Progenitor cell of endocrine pancreas (in vitro differentiated cells): ENCODE measurements around the gene IRF2BP1. TPM values are rescaled to one million over a fixed set of nuclear protein-coding genes. Genes with fewer than 3 reads are reported as not detected.

Experiments
- DNase-seq: peaks from one replicate; pipeline ENCODE4 v3.0.0; 2021; ENCODE audit warnings: low spot score; ENCODE audit not compliant: unreplicated experiment
- H3K27ac Mint-ChIP-seq: 2 replicates; pipeline ENCODE4 v1.8.0; 2021; ENCODE audit warnings: mild to moderate bottlenecking, moderate library complexity, mixed read lengths
- H3K27me3 Mint-ChIP-seq: 2 replicates; pipeline ENCODE4 v1.8.0; 2021; ENCODE audit warnings: mixed read lengths
- H3K36me3 Mint-ChIP-seq: 2 replicates; pipeline ENCODE4 v1.8.0; 2022; ENCODE audit warnings: mixed read lengths; ENCODE audit not compliant: insufficient read depth
- H3K4me1 Mint-ChIP-seq: 2 replicates; pipeline ENCODE4 v1.8.0; 2021; ENCODE audit warnings: low read depth, mixed read lengths
- H3K4me3 Mint-ChIP-seq: 2 replicates; pipeline ENCODE4 v1.8.0; 2021; ENCODE audit warnings: low read depth, mild to moderate bottlenecking, moderate library complexity, mixed read lengths
- H3K9me3 Mint-ChIP-seq: 2 replicates; pipeline ENCODE4 v1.8.0; 2021; ENCODE audit warnings: low read depth, mixed read lengths
- total RNA-seq: library from RNA; stranded (reverse); gene quantifications from 2 replicates; pipeline ENCODE4 v1.2.1, GENCODE V29; 2021
- TF ChIP-seq, protein P1 (sequence below): fragments of 200-600 bp; sonication (generic); IDR thresholded peaks from one replicate; pipeline ENCODE4 v1.5.0; 2021; ENCODE audit warnings: antibody characterized with exemption, mild to moderate bottlenecking; ENCODE audit not compliant: unreplicated experiment

IRF2BP1 gene
- total RNA-seq, 1 donor from 2014 or later = 35.0 TPM

DNA sequence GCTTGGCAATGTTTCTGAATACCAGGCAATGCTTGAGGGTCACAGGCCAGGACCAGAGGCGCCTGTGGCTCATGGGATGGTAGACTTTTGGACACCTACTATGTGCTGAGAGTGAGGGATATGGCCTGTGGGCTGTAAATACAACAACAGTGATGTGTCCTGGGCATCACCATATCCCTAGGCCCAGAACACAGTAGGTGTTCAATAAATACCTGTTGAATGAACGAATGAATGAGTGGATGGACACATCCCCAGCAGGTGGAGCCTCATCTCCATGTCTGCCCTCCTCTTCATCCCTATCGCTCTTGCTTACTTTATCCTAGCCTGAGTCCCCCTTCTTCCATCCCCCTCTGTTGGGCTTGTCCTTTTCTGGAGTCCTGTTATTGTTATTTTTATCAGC, 45.1 kb upstream of the IRF2BP1 start:
- no peak overlapping the region for H3K4me3 Mint-ChIP-seq
- H3K27ac Mint-ChIP-seq = no peak overlapping the region
- no peak for DNase-seq
- peaks cover 54% of the 10 kb centered on the region for H3K27me3 Mint-ChIP-seq
- no peaks in the 10 kb centered on the region for H3K9me3 Mint-ChIP-seq
- H3K4me1 Mint-ChIP-seq = peaks cover 3% of the 10 kb centered on the region
- H3K36me3 Mint-ChIP-seq = no peaks in the 10 kb centered on the region
- TF ChIP-seq, protein P1, sequence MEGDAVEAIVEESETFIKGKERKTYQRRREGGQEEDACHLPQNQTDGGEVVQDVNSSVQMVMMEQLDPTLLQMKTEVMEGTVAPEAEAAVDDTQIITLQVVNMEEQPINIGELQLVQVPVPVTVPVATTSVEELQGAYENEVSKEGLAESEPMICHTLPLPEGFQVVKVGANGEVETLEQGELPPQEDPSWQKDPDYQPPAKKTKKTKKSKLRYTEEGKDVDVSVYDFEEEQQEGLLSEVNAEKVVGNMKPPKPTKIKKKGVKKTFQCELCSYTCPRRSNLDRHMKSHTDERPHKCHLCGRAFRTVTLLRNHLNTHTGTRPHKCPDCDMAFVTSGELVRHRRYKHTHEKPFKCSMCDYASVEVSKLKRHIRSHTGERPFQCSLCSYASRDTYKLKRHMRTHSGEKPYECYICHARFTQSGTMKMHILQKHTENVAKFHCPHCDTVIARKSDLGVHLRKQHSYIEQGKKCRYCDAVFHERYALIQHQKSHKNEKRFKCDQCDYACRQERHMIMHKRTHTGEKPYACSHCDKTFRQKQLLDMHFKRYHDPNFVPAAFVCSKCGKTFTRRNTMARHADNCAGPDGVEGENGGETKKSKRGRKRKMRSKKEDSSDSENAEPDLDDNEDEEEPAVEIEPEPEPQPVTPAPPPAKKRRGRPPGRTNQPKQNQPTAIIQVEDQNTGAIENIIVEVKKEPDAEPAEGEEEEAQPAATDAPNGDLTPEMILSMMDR = no peak

DNA sequence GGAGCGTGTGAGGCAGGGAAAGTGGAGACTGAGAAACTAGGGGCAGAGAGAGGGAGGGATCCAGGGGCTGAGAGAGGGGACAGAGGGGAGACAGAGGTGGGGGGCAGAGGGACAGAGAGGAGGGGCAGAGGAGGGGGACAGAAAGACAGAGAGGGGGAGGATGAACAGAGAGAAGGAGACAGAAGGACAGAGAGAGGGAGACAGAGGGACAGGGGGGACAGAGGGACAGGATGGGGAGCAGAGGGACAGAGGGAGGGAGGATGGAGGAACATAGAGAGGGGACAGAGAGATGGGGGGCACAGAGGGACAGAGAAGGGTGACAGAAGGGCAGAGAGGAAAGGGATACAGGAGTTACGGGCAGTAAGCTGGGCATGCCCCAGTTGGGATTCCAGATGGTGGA, 43.3 kb upstream of the IRF2BP1 start:
- Mint-ChIP-seq H3K27me3 (peaks cover 40% of the 10 kb centered on the region), H3K9me3 (no peaks in the 10 kb centered on the region), H3K4me1 (peaks cover 3% of the 10 kb centered on the region), H3K4me3 (no peak overlapping the region), H3K27ac (no peak overlapping the region), H3K36me3 (no peaks in the 10 kb centered on the region)
- DNase-seq = no peak
- TF ChIP-seq, protein P1 = no peak

DNA sequence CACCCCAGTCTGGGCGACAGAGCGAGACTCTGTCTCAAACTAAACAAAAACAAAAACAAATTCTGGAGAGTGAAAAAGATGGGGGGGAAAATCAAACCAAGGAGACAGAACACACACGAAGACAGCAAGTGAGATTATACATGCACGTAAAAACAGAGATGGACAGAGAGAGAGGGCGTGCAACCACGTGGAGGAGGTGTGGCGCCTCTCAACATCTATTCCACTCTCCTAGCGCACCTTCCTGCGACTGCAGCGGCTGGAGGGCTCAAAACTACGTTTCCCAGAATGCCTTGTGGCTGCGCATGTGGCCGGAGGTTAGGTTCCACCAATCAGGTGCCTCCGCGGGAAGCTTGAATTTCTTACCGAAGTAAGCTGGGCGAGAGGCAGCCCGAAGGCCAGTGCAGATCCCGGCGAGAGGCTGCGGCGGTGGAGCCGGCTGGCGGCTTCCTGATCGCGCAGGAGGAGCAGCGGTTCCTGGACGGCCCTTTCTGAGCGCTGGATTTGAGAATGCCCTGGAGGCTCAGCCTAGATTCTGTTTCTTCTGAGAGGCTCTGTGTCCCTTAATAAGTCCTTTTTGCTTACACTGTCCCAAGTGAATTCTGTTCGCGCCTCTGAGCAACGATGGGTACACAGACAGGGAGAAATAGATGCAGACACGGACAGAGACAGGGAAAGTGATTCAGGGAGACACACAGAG, 41.8 kb upstream of the IRF2BP1 start:
- Mint-ChIP-seq H3K4me3 (no peak overlapping the region), H3K27ac (no peak overlapping the region), H3K36me3 (no peaks in the 10 kb centered on the region), H3K4me1 (peaks cover 3% of the 10 kb centered on the region), H3K9me3 (no peaks in the 10 kb centered on the region), H3K27me3 (peaks cover 35% of the 10 kb centered on the region)
- TF ChIP-seq, protein P1 = peak; percentile 18
- peak; percentile 86 for DNase-seq

DNA sequence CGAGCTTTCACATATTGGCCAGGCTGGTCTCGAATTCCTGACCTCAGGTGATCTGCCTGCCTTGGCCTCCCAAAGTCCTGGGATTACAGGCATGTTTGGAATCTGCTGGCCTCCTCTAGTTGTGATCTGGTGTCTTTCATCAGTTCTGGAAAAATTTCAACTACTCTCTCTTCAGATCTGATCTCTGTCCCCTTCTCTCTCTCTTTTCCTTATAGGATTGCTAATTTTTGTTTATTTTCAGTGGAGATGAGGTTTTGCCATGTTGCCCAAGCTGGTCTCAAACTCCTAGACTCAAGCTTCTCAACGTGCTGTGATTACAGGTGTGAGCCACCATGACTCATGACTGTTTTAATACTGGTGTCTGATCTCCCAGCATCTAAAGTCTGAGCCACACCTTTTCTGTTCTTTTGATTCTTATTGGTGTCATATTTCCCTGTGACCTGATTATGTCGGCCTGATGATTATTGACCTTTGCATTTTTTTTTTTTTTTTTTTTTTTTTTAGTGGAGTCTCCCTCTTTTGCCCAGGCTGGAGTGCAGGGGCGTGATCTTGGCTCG, 39.0 kb upstream of the IRF2BP1 start:
- H3K4me1 Mint-ChIP-seq = peaks cover 3% of the 10 kb centered on the region

DNA sequence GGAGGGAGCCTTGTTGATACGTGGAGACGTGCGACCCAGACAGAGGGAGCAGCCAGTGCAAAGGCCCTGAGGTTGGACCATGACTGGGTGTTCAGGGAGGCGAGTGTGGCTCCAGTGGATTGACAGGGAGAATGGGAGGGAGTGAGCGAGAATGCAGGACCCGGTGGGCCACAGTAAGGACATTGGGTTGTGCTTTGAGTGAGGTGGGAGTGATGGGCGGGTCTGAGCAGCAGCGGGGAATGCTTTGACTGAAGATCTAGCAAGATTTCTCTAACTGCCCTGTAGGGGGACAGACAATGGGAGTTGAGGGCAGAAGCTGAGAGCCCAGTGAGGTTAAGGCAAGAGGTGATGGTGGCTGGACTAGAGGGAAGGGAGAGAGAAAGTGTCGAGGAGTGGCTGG, 36.3 kb upstream of the IRF2BP1 start:
- Mint-ChIP-seq H3K4me3 (no peak overlapping the region), H3K36me3 (no peaks in the 10 kb centered on the region), H3K4me1 (peaks cover 2% of the 10 kb centered on the region), H3K27me3 (peaks cover 14% of the 10 kb centered on the region), H3K9me3 (no peaks in the 10 kb centered on the region), H3K27ac (no peak overlapping the region)
- no peak for DNase-seq
- TF ChIP-seq, protein P1 = peak; percentile 30

More for the DNA sequence above, 39.0 kb upstream of the IRF2BP1 start:
- no peak overlapping the region for H3K27ac Mint-ChIP-seq
- H3K4me3 Mint-ChIP-seq = no peak overlapping the region
- DNase-seq = no peak
- peaks cover 24% of the 10 kb centered on the region for H3K27me3 Mint-ChIP-seq
- no peaks in the 10 kb centered on the region for H3K36me3 Mint-ChIP-seq
- TF ChIP-seq, protein P1 = no peak
- no peaks in the 10 kb centered on the region for H3K9me3 Mint-ChIP-seq
